ENCODE data around the gene MACF1. TPM values are rescaled to one million over a fixed set of nuclear protein-coding genes. Genes with fewer than 3 reads are reported as not detected.

MACF1 gene
- total and polyA plus RNA-seq, 2 of the 13 experiments (the other 11 are each of a cell fraction or from before 2014, with no cell fraction given): 36.7 to 65.4 TPM

GRCh38 chr1:39407896-39408640 is 203.6 kb downstream of the MACF1 start (continued):
- TF ChIP-seq ZNF512B (CRISPR knock-in tag; IDR thresholded peaks at IDR 0.05; ENCODE audit: borderline replicate concordance) (no peak), RCOR2 (CRISPR knock-in tag; IDR thresholded peaks at IDR 0.05) (no peak), ZNF616 (CRISPR knock-in tag; IDR thresholded peaks at IDR 0.05; ENCODE audit: low read depth) (no peak), FUBP1 (CRISPR knock-in tag; IDR thresholded peaks at IDR 0.05; ENCODE audit: borderline replicate concordance) (no peak), ZBTB7A (CRISPR knock-in tag; IDR thresholded peaks at IDR 0.05) (no peak), ZNF335 (CRISPR knock-in tag; IDR thresholded peaks at IDR 0.05) (no peak), SSRP1 (CRISPR knock-in tag; IDR thresholded peaks at IDR 0.05) (peak; percentile 63; the same call in 1 of the 2 replicates), MZF1 (CRISPR knock-in tag; IDR thresholded peaks at IDR 0.05; ENCODE audit: borderline replicate concordance) (no peak), NFRKB (IDR thresholded peaks at IDR 0.05) (no peak), ZNF44 (CRISPR knock-in tag; IDR thresholded peaks at IDR 0.05) (no peak), ZNF782 (CRISPR knock-in tag; IDR thresholded peaks at IDR 0.05; ENCODE audit: borderline replicate concordance) (no peak; the same call in 1 of the 2 replicates), ZNF205 (CRISPR knock-in tag; IDR thresholded peaks at IDR 0.05) (peak; percentile 28; the same call in 1 of the 2 replicates), NFYB (CRISPR knock-in tag; IDR thresholded peaks at IDR 0.05) (no peak), ZUFSP (CRISPR knock-in tag; IDR thresholded peaks at IDR 0.05; ENCODE audit: borderline replicate concordance) (no peak), AFF4 (CRISPR knock-in tag; IDR thresholded peaks at IDR 0.05) (no peak), ZNF512 (CRISPR knock-in tag; IDR thresholded peaks at IDR 0.05) (no peak), CREB1 (IDR thresholded peaks at IDR 0.05) (no peak), CREB1 (CRISPR knock-in tag; IDR thresholded peaks at IDR 0.05) (peak; percentile 67)

Data from HepG2 (cell line).